Smooth muscle cell (in vitro differentiated cells): ENCODE data around the gene LCE6A. TPM values are rescaled to one million over a fixed set of nuclear protein-coding genes. Genes with fewer than 3 reads are reported as not detected.

Experiments used
- DNase-seq: peaks from one replicate; lab custom pipeline; 2025; ENCODE audit not compliant: unreplicated experiment; lab: John Stamatoyannopoulos, UW
- H2AFZ ChIP-seq: fragments of 200-600 bp; sonication (generic); 2 replicates; pipeline ENCODE4 v1.6.0; 2016; ENCODE audit warnings: antibody characterized with exemption, low read depth, mild to moderate bottlenecking
- H3F3A ChIP-seq: fragments of 200-600 bp; sonication (generic); 2 replicates; pipeline ENCODE4 v1.6.0; 2017; ENCODE audit warnings: antibody characterized with exemption, low read depth
- H3K27ac ChIP-seq: fragments of 200-600 bp; sonication (generic); 2 replicates; pipeline ENCODE4 v1.5.1; 2016; ENCODE audit warnings: low read depth, mild to moderate bottlenecking
- H3K27me3 ChIP-seq: fragments of 200-600 bp; sonication (generic); 2 replicates; pipeline ENCODE4 v1.6.1; 2016; ENCODE audit warnings: low read depth, mild to moderate bottlenecking
- H3K36me3 ChIP-seq: fragments of 200-600 bp; sonication (generic); 2 replicates; pipeline ENCODE4 v1.5.1; 2016; ENCODE audit warnings: low read depth
- H3K4me1 ChIP-seq: fragments of 200-600 bp; sonication (generic); 2 replicates; pipeline ENCODE4 v1.5.1; 2016; ENCODE audit warnings: low read depth
- H3K4me2 ChIP-seq: fragments of 200-600 bp; sonication (generic); 2 replicates; pipeline ENCODE4 v1.6.0; 2016; ENCODE audit warnings: mild to moderate bottlenecking
- H3K4me3 ChIP-seq: fragments of 200-600 bp; sonication (generic); 2 replicates; pipeline ENCODE4 v1.5.1; 2016; ENCODE audit warnings: mild to moderate bottlenecking
- H3K79me2 ChIP-seq: fragments of 200-600 bp; sonication (generic); 2 replicates; pipeline ENCODE4 v1.6.0; 2016; ENCODE audit warnings: low read depth, mild to moderate bottlenecking
- H3K9ac ChIP-seq: fragments of 200-600 bp; sonication (generic); 2 replicates; pipeline ENCODE4 v1.6.0; 2016; ENCODE audit warnings: low read depth
- H3K9me3 ChIP-seq: fragments of 200-600 bp; sonication (generic); replicated peaks from 2 replicates; pipeline ENCODE4 v1.5.1; 2016; ENCODE audit warnings: low read depth
- H4K20me1 ChIP-seq: fragments of 200-600 bp; sonication (generic); 2 replicates; pipeline ENCODE4 v1.6.0; 2016; ENCODE audit warnings: low read depth
- WGBS: methylation state at CpG from one replicate; pipeline ENCODE4 v1.1.7; 2016; ENCODE audit warnings: low lambda C conversion rate; 5-methylcytosine and 5-hydroxymethylcytosine counted together
- polyA plus RNA-seq: library from polyadenylated mRNA; unstranded; fragments of >200 nt; fragmentation: Nextera tagmentation; extraction: Ambion mirVana; gene quantifications from 2 replicates; pipeline ENCODE4 v1.2.1, GENCODE V29; 2016
- total RNA-seq: library from RNA; depleted of rRNA; stranded (reverse); fragments of >200 nt; gene quantifications from 2 replicates; pipeline ENCODE4 v1.2.3, GENCODE V29; 2014
- TF ChIP-seq, protein P1 (sequence below): fragments of 200-600 bp; sonication (generic); IDR thresholded peaks from 2 replicates; pipeline ENCODE4 v1.5.1; 2017; ENCODE audit warnings: borderline replicate concordance, mild to moderate bottlenecking, antibody characterized with exemption; ENCODE audit not compliant: insufficient read depth, poor library complexity, severe bottlenecking

LCE6A gene
- total and polyA plus RNA-seq, 2 experiments from 2014 or later = not detected

DNA sequence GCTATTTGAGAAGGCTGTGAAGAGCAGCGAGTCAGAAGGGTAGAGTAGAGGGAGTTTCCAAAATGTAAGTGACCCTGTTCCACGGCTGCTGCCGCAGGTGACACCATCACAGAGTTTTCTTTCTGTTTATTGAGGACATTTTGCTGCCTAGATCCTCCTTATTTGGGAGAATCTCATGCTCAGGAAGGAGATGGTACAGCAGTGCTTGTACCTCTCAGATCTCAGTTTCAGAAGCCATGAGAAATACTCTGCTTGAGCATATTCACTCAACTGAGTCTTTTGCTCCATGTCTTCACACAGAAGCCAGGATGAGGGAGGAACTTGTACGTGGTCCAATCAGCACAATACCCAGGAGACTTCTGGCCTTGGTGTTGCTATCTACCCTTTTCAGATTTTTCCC, 18.7 kb downstream of the LCE6A start:
- Histone ChIP-seq H3F3A (no peaks in the 10 kb centered on the region), H3K9me3 (peaks cover 16% of the 10 kb centered on the region), H3K4me1 (no peaks in the 10 kb centered on the region), H3K36me3 (no peaks in the 10 kb centered on the region), H2AFZ (no peak overlapping the region), H3K27ac (no peak overlapping the region), H3K79me2 (no peaks in the 10 kb centered on the region), H3K4me3 (no peak overlapping the region), H3K4me2 (no peak overlapping the region), H3K9ac (no peak overlapping the region), H4K20me1 (no peaks in the 10 kb centered on the region), H3K27me3 (no peaks in the 10 kb centered on the region)
- no peak for DNase-seq
- WGBS = 47% methylated on average over 4 of the region's 4 CpGs
- TF ChIP-seq, protein P1, sequence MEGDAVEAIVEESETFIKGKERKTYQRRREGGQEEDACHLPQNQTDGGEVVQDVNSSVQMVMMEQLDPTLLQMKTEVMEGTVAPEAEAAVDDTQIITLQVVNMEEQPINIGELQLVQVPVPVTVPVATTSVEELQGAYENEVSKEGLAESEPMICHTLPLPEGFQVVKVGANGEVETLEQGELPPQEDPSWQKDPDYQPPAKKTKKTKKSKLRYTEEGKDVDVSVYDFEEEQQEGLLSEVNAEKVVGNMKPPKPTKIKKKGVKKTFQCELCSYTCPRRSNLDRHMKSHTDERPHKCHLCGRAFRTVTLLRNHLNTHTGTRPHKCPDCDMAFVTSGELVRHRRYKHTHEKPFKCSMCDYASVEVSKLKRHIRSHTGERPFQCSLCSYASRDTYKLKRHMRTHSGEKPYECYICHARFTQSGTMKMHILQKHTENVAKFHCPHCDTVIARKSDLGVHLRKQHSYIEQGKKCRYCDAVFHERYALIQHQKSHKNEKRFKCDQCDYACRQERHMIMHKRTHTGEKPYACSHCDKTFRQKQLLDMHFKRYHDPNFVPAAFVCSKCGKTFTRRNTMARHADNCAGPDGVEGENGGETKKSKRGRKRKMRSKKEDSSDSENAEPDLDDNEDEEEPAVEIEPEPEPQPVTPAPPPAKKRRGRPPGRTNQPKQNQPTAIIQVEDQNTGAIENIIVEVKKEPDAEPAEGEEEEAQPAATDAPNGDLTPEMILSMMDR = no peak

- TF ChIP-seq, protein P1 = no peak
- DNase-seq = no peak
- H3K79me2 ChIP-seq = no peaks in the 10 kb centered on the region
- H3F3A ChIP-seq = no peaks in the 10 kb centered on the region
- H3K36me3 ChIP-seq = no peaks in the 10 kb centered on the region
- H2AFZ ChIP-seq = no peak overlapping the region
- H3K9ac ChIP-seq = no peak overlapping the region
- no peaks in the 10 kb centered on the region for H3K4me1 ChIP-seq
- no peaks in the 10 kb centered on the region for H4K20me1 ChIP-seq
- peaks cover 12% of the 10 kb centered on the region for H3K9me3 ChIP-seq
- no peak overlapping the region for H3K4me2 ChIP-seq
- H3K27me3 ChIP-seq = no peaks in the 10 kb centered on the region
- H3K4me3 ChIP-seq = no peak overlapping the region
- H3K27ac ChIP-seq = no peak overlapping the region
These were observed 21.8 kb downstream of the LCE6A start for GRCh38 chr1:152864443-152864842.

- Histone ChIP-seq H3K4me2 (no peak overlapping the region), H3K9ac (no peak overlapping the region), H3K27ac (no peak overlapping the region), H3F3A (no peaks in the 10 kb centered on the region), H3K4me1 (no peaks in the 10 kb centered on the region), H3K36me3 (no peaks in the 10 kb centered on the region), H2AFZ (no peak overlapping the region), H3K27me3 (no peaks in the 10 kb centered on the region), H3K9me3 (peaks cover 8% of the 10 kb centered on the region), H3K4me3 (no peak overlapping the region), H4K20me1 (no peaks in the 10 kb centered on the region), H3K79me2 (no peaks in the 10 kb centered on the region)
- TF ChIP-seq, protein P1 = no peak
- no peak for DNase-seq
- WGBS = 62% methylated on average over 2 of the region's 2 CpGs
These were observed 23.7 kb downstream of the LCE6A start for GRCh38 chr1:152866321-152866720.

GRCh38 chr1:152869808-152870419, 27.3 kb downstream of the LCE6A start:
- no peaks in the 10 kb centered on the region for H3K27me3 ChIP-seq
- no peak overlapping the region for H3K9ac ChIP-seq
- no peak overlapping the region for H3K4me3 ChIP-seq
- no peak for DNase-seq
- 36% methylated on average over 9 of the region's 9 CpGs for WGBS
- H3K9me3 ChIP-seq = no peaks in the 10 kb centered on the region
- no peaks in the 10 kb centered on the region for H4K20me1 ChIP-seq
- no peaks in the 10 kb centered on the region for H3K4me1 ChIP-seq
- no peaks in the 10 kb centered on the region for H3F3A ChIP-seq
- no peaks in the 10 kb centered on the region for H3K79me2 ChIP-seq
- H2AFZ ChIP-seq = no peak overlapping the region
- TF ChIP-seq, protein P1 = peak; percentile 42
- no peak overlapping the region for H3K27ac ChIP-seq
- no peaks in the 10 kb centered on the region for H3K36me3 ChIP-seq
- H3K4me2 ChIP-seq = no peak overlapping the region
